Skeletal muscle satellite cell (primary cell): ENCODE data around the gene SLC4A9.
A peak's percentile ranks its signal among the peaks of the same experiment; 100 is the strongest.

ENCODE experiments used
- H3K27me3 ChIP-seq: 2 replicates; pipeline ENCODE4 v1.7.0; 2013; ENCODE audit warnings: low read length; ENCODE audit not compliant: control insufficient read depth, insufficient read depth
- H3K36me3 ChIP-seq: 2 replicates; pipeline ENCODE4 v1.7.0; 2013; ENCODE audit warnings: mild to moderate bottlenecking, control low read depth, low read length; ENCODE audit not compliant: insufficient read depth
- H3K4me1 ChIP-seq: 2 replicates; pipeline ENCODE4 v1.7.0; 2013; ENCODE audit warnings: low read length; ENCODE audit not compliant: control insufficient read depth, insufficient read depth
- H3K4me2 ChIP-seq: 2 replicates; pipeline ENCODE4 v1.7.0; 2013; ENCODE audit warnings: mild to moderate bottlenecking, low read length
- H3K4me3 ChIP-seq: 2 replicates; pipeline ENCODE4 v1.7.0; 2013; ENCODE audit warnings: low read length
- H3K9ac ChIP-seq: 2 replicates; pipeline ENCODE4 v1.7.0; 2013; ENCODE audit warnings: mild to moderate bottlenecking, low read depth, low read length, moderate library complexity
- H3K9me3 ChIP-seq: replicated peaks from 2 replicates; pipeline ENCODE4 v1.7.0; 2013; ENCODE audit warnings: mild to moderate bottlenecking, control low read depth, low read length

Gene SLC4A9

GRCh38 chr5:140364472-140364765 is 4.4 kb downstream of the SLC4A9 start:
- Histone ChIP-seq H3K4me1 (peaks cover 4% of the 10 kb centered on the region), H3K36me3 (no peaks in the 10 kb centered on the region), H3K4me2 (no peak overlapping the region)

GRCh38 chr5:140365282-140365681 is 5.3 kb downstream of the SLC4A9 start:
- no peaks in the 10 kb centered on the region for H3K36me3 ChIP-seq
- no peak overlapping the region for H3K4me3 ChIP-seq
- H3K4me1 ChIP-seq = peaks cover 4% of the 10 kb centered on the region
- H3K4me2 ChIP-seq = no peak overlapping the region
- H3K9ac ChIP-seq = no peak overlapping the region
- peaks cover 7% of the 10 kb centered on the region for H3K27me3 ChIP-seq
- no peaks in the 10 kb centered on the region for H3K9me3 ChIP-seq

More at GRCh38 chr5:140364472-140364765, 4.4 kb downstream of the SLC4A9 start:
- no peak overlapping the region for H3K4me3 ChIP-seq
- H3K27me3 ChIP-seq = peaks cover 7% of the 10 kb centered on the region
- no peaks in the 10 kb centered on the region for H3K9me3 ChIP-seq
- no peak overlapping the region for H3K9ac ChIP-seq

- peaks cover 4% of the 10 kb centered on the region for H3K4me1 ChIP-seq
- no peak overlapping the region for H3K4me3 ChIP-seq
- H3K9me3 ChIP-seq = no peaks in the 10 kb centered on the region
- H3K36me3 ChIP-seq = no peaks in the 10 kb centered on the region
- H3K4me2 ChIP-seq = no peak overlapping the region
- no peak overlapping the region for H3K9ac ChIP-seq
- peaks cover 7% of the 10 kb centered on the region for H3K27me3 ChIP-seq
Measured at GRCh38 chr5:140365941-140366340, 5.9 kb downstream of the SLC4A9 start.

GRCh38 chr5:140366589-140367255 is 6.7 kb downstream of the SLC4A9 start:
- peaks cover 7% of the 10 kb centered on the region for H3K27me3 ChIP-seq
- no peaks in the 10 kb centered on the region for H3K9me3 ChIP-seq
- no peak overlapping the region for H3K9ac ChIP-seq
- H3K4me3 ChIP-seq = no peak overlapping the region
- peaks cover 4% of the 10 kb centered on the region for H3K4me1 ChIP-seq
- no peaks in the 10 kb centered on the region for H3K36me3 ChIP-seq
- no peak overlapping the region for H3K4me2 ChIP-seq

GRCh38 chr5:140367256-140368013 is 7.4 kb downstream of the SLC4A9 start:
- H3K27me3 ChIP-seq = peaks cover 7% of the 10 kb centered on the region
- no peak overlapping the region for H3K4me3 ChIP-seq

GRCh38 chr5:140371356-140372151 is 11.6 kb downstream of the SLC4A9 start:
- no peak overlapping the region for H3K4me2 ChIP-seq
- no peak overlapping the region for H3K9ac ChIP-seq
- H3K9me3 ChIP-seq = no peaks in the 10 kb centered on the region
- no peaks in the 10 kb centered on the region for H3K36me3 ChIP-seq
- H3K4me3 ChIP-seq = no peak overlapping the region
- peaks cover 5% of the 10 kb centered on the region for H3K4me1 ChIP-seq
- no peaks in the 10 kb centered on the region for H3K27me3 ChIP-seq

More at GRCh38 chr5:140367256-140368013, 7.4 kb downstream of the SLC4A9 start:
- Histone ChIP-seq H3K36me3 (no peaks in the 10 kb centered on the region), H3K9ac (no peak overlapping the region), H3K9me3 (no peaks in the 10 kb centered on the region), H3K4me2 (no peak overlapping the region), H3K4me1 (peaks cover 4% of the 10 kb centered on the region)

- Histone ChIP-seq H3K27me3 (no peaks in the 10 kb centered on the region), H3K4me1 (peaks cover 5% of the 10 kb centered on the region), H3K36me3 (no peaks in the 10 kb centered on the region), H3K9me3 (no peaks in the 10 kb centered on the region), H3K9ac (no peak overlapping the region), H3K4me3 (no peak overlapping the region), H3K4me2 (peak overlapping the region; percentile 12)
Measured at GRCh38 chr5:140372971-140373487, 13.0 kb downstream of the SLC4A9 start.

GRCh38 chr5:140381351-140381750 is 21.4 kb downstream of the SLC4A9 start:
- H3K9ac ChIP-seq = no peak overlapping the region
- H3K27me3 ChIP-seq = no peaks in the 10 kb centered on the region
- H3K4me1 ChIP-seq = no peaks in the 10 kb centered on the region
- H3K4me2 ChIP-seq = no peak overlapping the region
- no peaks in the 10 kb centered on the region for H3K9me3 ChIP-seq
- no peak overlapping the region for H3K4me3 ChIP-seq
- no peaks in the 10 kb centered on the region for H3K36me3 ChIP-seq

- H3K4me3 ChIP-seq = no peak overlapping the region
- no peaks in the 10 kb centered on the region for H3K4me1 ChIP-seq
- no peaks in the 10 kb centered on the region for H3K27me3 ChIP-seq
- no peaks in the 10 kb centered on the region for H3K9me3 ChIP-seq
- no peak overlapping the region for H3K4me2 ChIP-seq
- no peaks in the 10 kb centered on the region for H3K36me3 ChIP-seq
- no peak overlapping the region for H3K9ac ChIP-seq
Measured at GRCh38 chr5:140381972-140382371, 22.0 kb downstream of the SLC4A9 start.

- H3K27me3 ChIP-seq = no peaks in the 10 kb centered on the region
- H3K9ac ChIP-seq = no peak overlapping the region
- H3K36me3 ChIP-seq = no peaks in the 10 kb centered on the region
- H3K4me2 ChIP-seq = no peak overlapping the region
- no peaks in the 10 kb centered on the region for H3K9me3 ChIP-seq
- H3K4me3 ChIP-seq = no peak overlapping the region
- no peaks in the 10 kb centered on the region for H3K4me1 ChIP-seq
Measured at GRCh38 chr5:140382866-140383265, 22.9 kb downstream of the SLC4A9 start.

GRCh38 chr5:140383300-140383699 is 23.3 kb downstream of the SLC4A9 start:
- H3K4me1 ChIP-seq = no peaks in the 10 kb centered on the region
- no peak overlapping the region for H3K9ac ChIP-seq
- no peaks in the 10 kb centered on the region for H3K9me3 ChIP-seq
- no peak overlapping the region for H3K4me3 ChIP-seq
- no peaks in the 10 kb centered on the region for H3K36me3 ChIP-seq
- H3K27me3 ChIP-seq = no peaks in the 10 kb centered on the region
- no peak overlapping the region for H3K4me2 ChIP-seq
